GM12878 (cell line): Measurements from ENCODE around the gene MAN2B1. TPM values are rescaled to one million over a fixed set of nuclear protein-coding genes. Genes with fewer than 3 reads are reported as not detected.
A peak's percentile ranks its signal among the peaks of the same experiment; 100 is the strongest.

ENCODE experiments used
- BACH1 ChIP-seq: fragments of 450-650 bp; IDR thresholded peaks from 2 replicates; pipeline ENCODE4 v1.6.1; 2017; ENCODE audit warnings: mild to moderate bottlenecking, borderline replicate concordance
- BCL11A ChIP-seq: IDR thresholded peaks from 2 replicates; pipeline ENCODE4 v1.6.1; 2011; ENCODE audit warnings: low read depth, low read length
- CBX5 ChIP-seq: sonication (generic); IDR thresholded peaks from 2 replicates; pipeline ENCODE4 v1.6.1; 2016; ENCODE audit warnings: low read depth, moderate library complexity, mild to moderate bottlenecking, inconsistent platforms
- EED ChIP-seq: sonication (generic); IDR thresholded peaks from 2 replicates; pipeline ENCODE4 v1.6.1; 2016; ENCODE audit warnings: antibody characterized with exemption, low read depth
- GATAD2B ChIP-seq: fragments of 450-650 bp; conservative IDR thresholded peaks from 2 replicates; pipeline ENCODE4 v1.6.1; 2017; ENCODE audit warnings: low read depth, mild to moderate bottlenecking, moderate library complexity
- HCFC1 ChIP-seq: fragments of 150-350 bp; IDR thresholded peaks from 2 replicates; pipeline ENCODE4 v1.6.1; 2014; ENCODE audit warnings: low read length
- HDAC2 ChIP-seq: fragments of 200-600 bp; sonication (generic); IDR thresholded peaks from 2 replicates; pipeline ENCODE4 v1.6.1; 2017
- JUNB ChIP-seq: IDR thresholded peaks from 2 replicates; pipeline ENCODE4 v1.6.1; 2016; ENCODE audit warnings: antibody characterized with exemption, mild to moderate bottlenecking
- KAT2A ChIP-seq: conservative IDR thresholded peaks from 2 replicates; pipeline ENCODE4 v1.6.1; 2011; ENCODE audit warnings: low read depth, low read length; ENCODE audit not compliant: control insufficient read depth
- MTA2 ChIP-seq: fragments of 450-650 bp; IDR thresholded peaks from 2 replicates; pipeline ENCODE4 v1.6.1; 2016; ENCODE audit warnings: low read depth, mild to moderate bottlenecking, moderate library complexity
- MXI1 ChIP-seq: fragments of 150-350 bp; IDR thresholded peaks from 2 replicates; pipeline ENCODE4 v1.6.1; 2011; ENCODE audit warnings: low read depth, mild to moderate bottlenecking, inconsistent platforms, low read length, improper control_type of control experiment
- RAD51 ChIP-seq: fragments of 450-650 bp; IDR thresholded peaks from 2 replicates; pipeline ENCODE4 v1.6.1; 2016; ENCODE audit warnings: moderate library complexity, mild to moderate bottlenecking, inconsistent platforms
- RBBP5 ChIP-seq: fragments of 200-600 bp; sonication (generic); conservative IDR thresholded peaks from 2 replicates; pipeline ENCODE4 v1.6.1; 2016
- RUNX3 ChIP-seq: IDR thresholded peaks from 2 replicates; pipeline ENCODE4 v1.6.1; 2012; ENCODE audit warnings: low read length, inconsistent platforms
- YBX1 ChIP-seq: fragments of 450-650 bp; IDR thresholded peaks from 2 replicates; pipeline ENCODE4 v1.6.1; 2016; ENCODE audit warnings: antibody characterized with exemption
- ZBTB33 ChIP-seq: fragments of 450-650 bp; IDR thresholded peaks from 2 replicates; pipeline ENCODE4 v1.6.1; 2017; ENCODE audit warnings: mild to moderate bottlenecking
- ZNF207 ChIP-seq: fragments of 450-650 bp; IDR thresholded peaks from 2 replicates; pipeline ENCODE4 v1.6.1; 2014; ENCODE audit warnings: antibody characterized with exemption, mild to moderate bottlenecking, borderline replicate concordance
- ZNF24 ChIP-seq: fragments of 450-650 bp; IDR thresholded peaks from 2 replicates; pipeline ENCODE4 v1.6.1; 2017; ENCODE audit warnings: antibody characterized with exemption, mild to moderate bottlenecking
- polyA plus RNA-seq, 11 experiments: library from polyadenylated mRNA; depleted of rRNA in 4 of 11; unstranded in 6 of 11; stranded (reverse) in 5 of 11; fragments of >200 nt; fragmentation: Nextera tagmentation in 4 of 11; fragmentation: Illumina TruSeq in 1 of 11; extraction: Ambion mirVana in 4 of 11; extraction: Trizol in 1 of 11; gene quantifications; 1 replicate in 1 of 11; 2 replicates in 10 of 11; pipeline versions ENCODE4 v1.2.1 to v1.2.3, GENCODE V29; 2011 to 2016; ENCODE audit warnings: inconsistent platforms in 2 of 11, missing spikeins in 2 of 11, low read depth in 1 of 11
- total RNA-seq, 4 experiments: library from RNA; depleted of rRNA in 3 of 4; stranded (reverse); fragments of >200 nt in 3 of 4; fragmentation: Illumina TruSeq in 1 of 4; extraction: Trizol in 1 of 4; gene quantifications; 2 replicates each; pipeline versions ENCODE4 v1.2.1 to v1.2.3, GENCODE V29; 2013 to 2021
- TF ChIP-seq, protein P1 (sequence below): fragments of 450-650 bp; IDR thresholded peaks from 2 replicates; pipeline ENCODE4 v1.6.1; 2016; ENCODE audit warnings: mild to moderate bottlenecking
- TF ChIP-seq, protein P2 (sequence below): IDR thresholded peaks from 2 replicates; pipeline ENCODE4 v1.6.1; 2011; ENCODE audit warnings: low read depth, mild to moderate bottlenecking, low read length, moderate library complexity, borderline replicate concordance; ENCODE audit errors: extremely low read depth
- TF ChIP-seq, protein P3 (sequence below): IDR thresholded peaks from 2 replicates; pipeline ENCODE4 v1.6.1; 2012; ENCODE audit warnings: low read depth, low read length, improper control_type of control experiment
- TF ChIP-seq, protein P4 (sequence below): fragments of 450-650 bp; formaldehyde crosslinking; IDR thresholded peaks from 2 replicates; pipeline ENCODE4 v1.5.0; 2022; ENCODE audit warnings: mild to moderate bottlenecking, missing genetic modification characterization
- TF ChIP-seq, protein P5 (sequence below): fragments of 450-650 bp; IDR thresholded peaks from 2 replicates; pipeline ENCODE4 v1.6.1; 2016; ENCODE audit warnings: mild to moderate bottlenecking

Gene MAN2B1
- total and polyA plus RNA-seq, 10 of the 15 experiments (the other 5 are each of a cell fraction or from before 2014, with no cell fraction given), result 7.6 to 224 (median 81.4) TPM

DNA sequence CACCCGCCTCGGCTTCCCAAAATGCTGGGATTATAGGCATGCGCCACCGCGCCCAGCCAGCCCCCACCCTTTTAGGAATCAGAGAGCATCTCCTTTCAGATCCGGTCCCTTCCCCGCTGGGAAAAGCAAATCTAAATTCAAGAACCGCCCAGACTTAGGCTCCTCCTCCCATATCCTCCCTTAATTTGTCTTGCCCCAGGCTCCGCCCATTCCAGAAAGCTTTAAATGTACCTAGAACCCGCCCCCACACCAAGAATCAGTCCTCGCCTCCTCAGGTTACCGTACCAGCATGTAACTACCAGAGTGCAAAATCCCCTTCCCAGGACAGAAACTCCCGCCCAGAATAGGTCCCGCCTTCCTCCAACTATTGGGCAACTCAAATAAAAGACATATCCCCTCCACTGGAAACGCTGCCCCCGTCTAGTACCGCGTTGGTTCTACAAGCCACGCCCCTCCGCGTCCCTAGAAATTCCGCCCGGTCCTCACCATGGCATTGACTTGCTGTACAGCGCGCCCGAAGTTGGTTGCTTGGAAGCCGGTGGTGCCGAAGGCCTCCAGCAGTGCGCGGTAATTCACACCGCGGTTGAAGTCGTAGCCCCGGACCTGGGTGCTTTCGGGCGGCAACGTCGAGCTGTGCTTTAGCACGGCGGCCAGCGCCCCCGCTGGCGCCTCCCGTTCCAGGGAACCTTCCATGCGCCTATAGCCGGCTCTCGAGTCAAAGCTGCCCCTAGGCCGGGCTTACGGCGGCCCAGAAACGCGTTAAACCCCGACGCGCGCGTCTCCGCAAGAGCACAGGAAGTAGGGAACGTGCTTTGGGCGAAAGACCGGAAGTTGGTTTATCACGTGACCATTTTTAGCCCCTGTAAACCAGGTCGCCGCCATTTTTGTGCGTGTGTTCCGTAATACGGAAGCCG, 14.8 kb upstream of the MAN2B1 start, which contains the start of gene DHPS (continued):
- no peak for TF ChIP-seq ZBTB33
- TF ChIP-seq BACH1, result no peak
- TF ChIP-seq CBX5, result 0 out of 2 replicates have a peak, but pooled peaks have one; percentile 64
- TF ChIP-seq HCFC1, result peak; percentile 81
- TF ChIP-seq EED, result no peak
- TF ChIP-seq MTA2, result no peak; the same call in 1 of the 2 replicates
- no peak for TF ChIP-seq KAT2A
- no peak for TF ChIP-seq ZNF24
- TF ChIP-seq YBX1, result no peak
- TF ChIP-seq GATAD2B, result no peak; the same call in 1 of the 2 replicates
- TF ChIP-seq, protein P1, sequence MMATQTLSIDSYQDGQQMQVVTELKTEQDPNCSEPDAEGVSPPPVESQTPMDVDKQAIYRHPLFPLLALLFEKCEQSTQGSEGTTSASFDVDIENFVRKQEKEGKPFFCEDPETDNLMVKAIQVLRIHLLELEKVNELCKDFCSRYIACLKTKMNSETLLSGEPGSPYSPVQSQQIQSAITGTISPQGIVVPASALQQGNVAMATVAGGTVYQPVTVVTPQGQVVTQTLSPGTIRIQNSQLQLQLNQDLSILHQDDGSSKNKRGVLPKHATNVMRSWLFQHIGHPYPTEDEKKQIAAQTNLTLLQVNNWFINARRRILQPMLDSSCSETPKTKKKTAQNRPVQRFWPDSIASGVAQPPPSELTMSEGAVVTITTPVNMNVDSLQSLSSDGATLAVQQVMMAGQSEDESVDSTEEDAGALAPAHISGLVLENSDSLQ, result peak; percentile 75
- TF ChIP-seq, protein P2, sequence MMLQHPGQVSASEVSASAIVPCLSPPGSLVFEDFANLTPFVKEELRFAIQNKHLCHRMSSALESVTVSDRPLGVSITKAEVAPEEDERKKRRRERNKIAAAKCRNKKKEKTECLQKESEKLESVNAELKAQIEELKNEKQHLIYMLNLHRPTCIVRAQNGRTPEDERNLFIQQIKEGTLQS, result peak; percentile 67; the same call in 1 of the 2 replicates
- TF ChIP-seq, protein P3, sequence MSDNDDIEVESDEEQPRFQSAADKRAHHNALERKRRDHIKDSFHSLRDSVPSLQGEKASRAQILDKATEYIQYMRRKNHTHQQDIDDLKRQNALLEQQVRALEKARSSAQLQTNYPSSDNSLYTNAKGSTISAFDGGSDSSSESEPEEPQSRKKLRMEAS, result no peak; the same call in 1 of the 2 replicates
- TF ChIP-seq RUNX3, result peak; percentile 59; the same call in 1 of the 2 replicates
- TF ChIP-seq ZNF207, result peak; percentile 90
- TF ChIP-seq HDAC2, result no peak
- TF ChIP-seq, protein P4, sequence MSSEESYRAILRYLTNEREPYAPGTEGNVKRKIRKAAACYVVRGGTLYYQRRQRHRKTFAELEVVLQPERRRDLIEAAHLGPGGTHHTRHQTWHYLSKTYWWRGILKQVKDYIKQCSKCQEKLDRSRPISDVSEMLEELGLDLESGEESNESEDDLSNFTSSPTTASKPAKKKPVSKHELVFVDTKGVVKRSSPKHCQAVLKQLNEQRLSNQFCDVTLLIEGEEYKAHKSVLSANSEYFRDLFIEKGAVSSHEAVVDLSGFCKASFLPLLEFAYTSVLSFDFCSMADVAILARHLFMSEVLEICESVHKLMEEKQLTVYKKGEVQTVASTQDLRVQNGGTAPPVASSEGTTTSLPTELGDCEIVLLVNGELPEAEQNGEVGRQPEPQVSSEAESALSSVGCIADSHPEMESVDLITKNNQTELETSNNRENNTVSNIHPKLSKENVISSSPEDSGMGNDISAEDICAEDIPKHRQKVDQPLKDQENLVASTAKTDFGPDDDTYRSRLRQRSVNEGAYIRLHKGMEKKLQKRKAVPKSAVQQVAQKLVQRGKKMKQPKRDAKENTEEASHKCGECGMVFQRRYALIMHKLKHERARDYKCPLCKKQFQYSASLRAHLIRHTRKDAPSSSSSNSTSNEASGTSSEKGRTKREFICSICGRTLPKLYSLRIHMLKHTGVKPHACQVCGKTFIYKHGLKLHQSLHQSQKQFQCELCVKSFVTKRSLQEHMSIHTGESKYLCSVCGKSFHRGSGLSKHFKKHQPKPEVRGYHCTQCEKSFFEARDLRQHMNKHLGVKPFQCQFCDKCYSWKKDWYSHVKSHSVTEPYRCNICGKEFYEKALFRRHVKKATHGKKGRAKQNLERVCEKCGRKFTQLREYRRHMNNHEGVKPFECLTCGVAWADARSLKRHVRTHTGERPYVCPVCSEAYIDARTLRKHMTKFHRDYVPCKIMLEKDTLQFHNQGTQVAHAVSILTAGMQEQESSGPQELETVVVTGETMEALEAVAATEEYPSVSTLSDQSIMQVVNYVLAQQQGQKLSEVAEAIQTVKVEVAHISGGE, result peak; percentile 71
- TF ChIP-seq RAD51, result peak; percentile 99
- no peak for TF ChIP-seq RBBP5
- TF ChIP-seq MXI1, result no peak
- TF ChIP-seq, protein P5, sequence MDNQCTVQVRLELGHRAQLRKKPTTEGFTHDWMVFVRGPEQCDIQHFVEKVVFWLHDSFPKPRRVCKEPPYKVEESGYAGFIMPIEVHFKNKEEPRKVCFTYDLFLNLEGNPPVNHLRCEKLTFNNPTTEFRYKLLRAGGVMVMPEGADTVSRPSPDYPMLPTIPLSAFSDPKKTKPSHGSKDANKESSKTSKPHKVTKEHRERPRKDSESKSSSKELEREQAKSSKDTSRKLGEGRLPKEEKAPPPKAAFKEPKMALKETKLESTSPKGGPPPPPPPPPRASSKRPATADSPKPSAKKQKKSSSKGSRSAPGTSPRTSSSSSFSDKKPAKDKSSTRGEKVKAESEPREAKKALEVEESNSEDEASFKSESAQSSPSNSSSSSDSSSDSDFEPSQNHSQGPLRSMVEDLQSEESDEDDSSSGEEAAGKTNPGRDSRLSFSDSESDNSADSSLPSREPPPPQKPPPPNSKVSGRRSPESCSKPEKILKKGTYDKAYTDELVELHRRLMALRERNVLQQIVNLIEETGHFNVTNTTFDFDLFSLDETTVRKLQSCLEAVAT, result no peak
- no peak for TF ChIP-seq BCL11A
- no peak for TF ChIP-seq JUNB
